Stomach smooth muscle (tissue), 2 donors: Measurements from ENCODE around the gene HLA-DOA.

Experiments used
- H3K27ac ChIP-seq: one replicate; pipeline ENCODE4 v1.7.0; 2013; ENCODE audit warnings: mild to moderate bottlenecking, low read length, inconsistent platforms
- H3K27me3 ChIP-seq, 2 donors: one replicate each; pipeline ENCODE4 v1.7.0; 2013; ENCODE audit warnings: low read length in 2 of 2; ENCODE audit not compliant: insufficient read depth in 2 of 2, control insufficient read depth in 1 of 2
- H3K36me3 ChIP-seq, 2 donors: one replicate each; pipeline ENCODE4 v1.7.0; 2013; ENCODE audit warnings: low read length in 2 of 2; ENCODE audit not compliant: control insufficient read depth in 2 of 2, insufficient read depth in 2 of 2
- H3K4me1 ChIP-seq: one replicate; pipeline ENCODE4 v1.7.0; 2013; ENCODE audit warnings: low read length; ENCODE audit not compliant: control insufficient read depth, insufficient read depth
- H3K4me3 ChIP-seq, 2 donors: one replicate each; pipeline ENCODE4 v1.7.0; 2013; ENCODE audit warnings: low read length in 2 of 2
- H3K9ac ChIP-seq, 2 donors: one replicate each; pipeline ENCODE4 v1.7.0; 2013; ENCODE audit warnings: low read length in 2 of 2, mild to moderate bottlenecking in 1 of 2
- H3K9me3 ChIP-seq, 2 donors: one replicate each; pipeline ENCODE4 v1.7.0; 2013; ENCODE audit warnings: low read length in 2 of 2; ENCODE audit not compliant: control insufficient read depth in 2 of 2
- donor health status: healthy.
- donor health status: Pancreatic carcinoma.

Gene HLA-DOA

DNA sequence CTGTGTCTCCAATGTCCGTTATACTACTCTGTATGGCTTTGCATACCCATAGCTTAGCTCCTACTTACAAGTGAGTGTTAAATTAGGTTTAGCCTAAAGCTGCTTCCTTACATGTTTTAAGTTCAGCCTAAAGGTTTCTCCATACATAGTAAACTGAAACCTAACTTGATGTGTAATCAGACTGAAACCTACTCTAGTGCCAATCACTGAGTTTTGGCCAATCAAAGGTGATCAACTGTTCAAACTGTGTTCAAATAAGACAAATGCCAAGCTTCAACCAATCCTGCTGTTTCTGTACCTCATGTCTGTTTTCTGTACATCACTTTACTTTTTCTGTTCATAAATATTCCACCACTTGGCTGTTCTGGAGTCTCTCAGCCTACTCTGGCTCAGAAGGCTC, 20.0 kb downstream of the HLA-DOA start:
- H3K9me3 ChIP-seq, result no peaks in the 10 kb centered on the region
- peaks cover 2% of the 10 kb centered on the region for H3K4me1 ChIP-seq
- no peaks in the 10 kb centered on the region for H3K36me3 ChIP-seq
- H3K27me3 ChIP-seq, result no peaks in the 10 kb centered on the region
- H3K4me3 ChIP-seq, result no peak overlapping the region
- H3K9ac ChIP-seq, result no peak overlapping the region
- no peak overlapping the region for H3K27ac ChIP-seq

DNA sequence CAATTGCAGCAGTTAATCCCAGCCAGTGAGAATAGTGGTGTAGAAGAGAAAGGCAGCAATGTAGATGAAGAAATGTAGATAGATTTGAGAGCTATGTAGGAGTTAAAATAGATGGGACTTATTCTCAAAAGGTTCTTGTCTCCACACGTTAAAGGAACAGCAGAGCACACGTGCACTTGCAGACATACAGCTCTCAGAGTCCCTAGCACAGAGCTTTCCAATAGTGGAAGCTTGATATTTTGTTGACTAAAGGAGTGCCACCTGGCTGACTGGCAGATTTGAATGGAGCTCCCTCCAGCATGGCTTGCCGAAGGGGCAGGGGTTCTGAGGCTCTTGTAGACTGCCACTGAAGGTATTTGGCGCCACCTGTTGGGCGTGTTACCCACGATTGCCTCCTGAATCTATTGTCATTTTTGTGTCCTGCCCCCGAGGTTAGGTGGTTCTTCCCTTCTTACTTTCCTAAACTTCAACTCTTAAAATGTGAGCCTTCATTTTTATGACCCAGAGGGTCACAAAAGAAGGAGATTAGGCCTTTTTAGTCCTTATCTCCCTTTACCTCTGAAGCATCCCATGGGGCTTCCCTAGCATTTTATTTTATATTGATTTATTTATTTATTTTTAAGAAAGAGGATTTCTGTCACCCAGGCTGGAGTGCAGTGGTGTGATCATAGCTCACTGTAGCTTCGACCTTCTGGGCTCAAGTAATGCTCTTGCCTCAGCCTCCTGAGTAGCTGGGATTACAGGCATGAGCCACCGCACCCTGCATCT, 24.6 kb downstream of the HLA-DOA start:
- no peaks in the 10 kb centered on the region for H3K27me3 ChIP-seq
- peaks cover 15 to 18% of the 10 kb centered on the region in 2 donors for H3K36me3 ChIP-seq
- no peak overlapping the region for H3K4me3 ChIP-seq
- peaks cover 9% of the 10 kb centered on the region for H3K4me1 ChIP-seq
- H3K9me3 ChIP-seq, result no peaks in the 10 kb centered on the region
- H3K27ac ChIP-seq, result no peak overlapping the region
- no peak overlapping the region for H3K9ac ChIP-seq

DNA sequence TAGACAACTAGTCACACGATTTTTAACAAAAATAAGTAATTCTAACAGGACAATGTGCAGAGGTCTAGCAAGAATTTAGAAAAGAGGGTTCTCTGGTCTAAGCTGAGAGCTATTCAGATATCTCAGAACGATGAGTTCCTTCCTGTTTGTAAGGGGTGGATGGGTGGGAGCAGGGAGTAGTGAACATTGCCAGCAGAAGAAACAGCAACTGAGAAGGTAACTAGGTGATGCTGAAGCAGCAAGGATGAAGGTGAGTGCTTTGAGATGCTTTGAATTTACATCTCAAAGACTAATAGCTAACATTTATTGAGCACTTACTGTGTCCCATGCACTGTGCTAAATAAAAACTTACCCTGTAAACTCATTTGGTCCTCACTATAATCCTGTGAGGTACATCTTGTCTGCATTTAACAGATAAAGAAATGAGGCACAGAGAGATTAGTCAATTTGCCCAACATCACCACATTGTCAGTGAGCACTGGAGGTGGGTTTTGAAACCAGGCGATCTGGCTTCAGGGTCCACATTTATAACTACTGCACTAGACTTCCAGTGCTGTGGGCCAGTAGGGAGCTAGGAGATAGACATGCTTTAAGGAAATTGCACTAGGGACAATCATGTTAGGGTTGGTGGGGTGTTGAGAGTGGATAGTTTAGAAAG, 25.3 kb downstream of the HLA-DOA start:
- Histone ChIP-seq H3K4me3 (no peak overlapping the region), H3K4me1 (peaks cover 9% of the 10 kb centered on the region), H3K27ac (no peak overlapping the region), H3K9me3 (no peaks in the 10 kb centered on the region), H3K9ac (no peak overlapping the region), H3K36me3 (peaks cover 21 to 25% of the 10 kb centered on the region in 2 donors), H3K27me3 (no peaks in the 10 kb centered on the region)

DNA sequence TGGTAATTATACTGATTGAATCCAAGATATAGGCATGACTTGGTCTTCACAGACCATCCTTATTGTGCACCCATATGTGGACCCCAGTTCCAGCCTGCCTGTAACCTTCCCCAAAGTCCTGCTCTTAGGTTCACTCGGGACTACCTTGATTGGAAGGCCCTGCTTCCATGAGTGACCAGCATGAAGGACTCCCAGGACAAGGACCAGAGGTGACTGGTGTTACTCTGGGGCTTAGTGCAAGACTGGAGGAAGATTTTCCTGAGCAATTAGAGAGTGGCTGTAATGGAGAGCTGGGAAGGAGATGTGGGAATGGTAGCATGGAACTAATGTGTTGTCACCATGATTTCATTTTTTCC, 25.9 kb downstream of the HLA-DOA start:
- Histone ChIP-seq H3K36me3 (peaks cover 27 to 31% of the 10 kb centered on the region in 2 donors), H3K9me3 (no peaks in the 10 kb centered on the region)

DNA sequence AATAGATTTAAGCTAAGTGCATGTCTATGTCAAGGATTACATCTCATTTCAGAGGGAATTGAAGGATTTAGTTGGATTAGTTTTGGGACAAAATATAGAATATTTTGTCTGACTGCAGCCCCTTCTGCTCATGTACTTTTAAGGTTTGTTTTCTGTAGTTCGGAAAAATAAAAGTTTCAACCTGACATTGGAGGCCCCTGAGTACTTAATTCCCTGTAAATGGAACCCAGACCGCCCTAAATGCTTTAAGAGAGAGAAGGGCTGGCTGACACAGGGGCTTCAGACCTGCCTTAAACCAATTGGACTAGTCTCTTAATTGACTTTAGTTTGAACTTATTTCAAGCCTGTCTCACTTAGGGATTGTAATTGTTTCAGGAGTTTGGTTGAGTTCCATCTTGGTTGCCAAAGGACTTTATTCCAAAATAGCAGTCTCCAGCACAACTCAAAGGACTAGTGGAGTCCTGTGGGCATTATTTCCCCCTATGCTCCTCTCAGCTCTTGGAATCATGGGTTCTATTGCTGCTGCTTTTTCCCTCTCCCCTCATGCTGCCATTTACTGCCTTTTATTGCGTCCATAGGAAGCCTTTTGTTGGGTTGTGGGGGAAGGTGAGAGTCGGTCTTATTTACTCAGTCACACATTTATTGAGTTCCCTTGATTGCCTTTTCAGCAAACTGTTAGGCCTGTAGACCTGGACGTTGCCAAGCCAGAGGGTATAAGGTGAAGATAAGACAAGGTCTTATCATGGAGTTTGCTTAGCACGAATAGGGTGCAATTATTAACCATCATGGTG, 26.5 kb downstream of the HLA-DOA start:
- Histone ChIP-seq H3K4me1 (peaks cover 12% of the 10 kb centered on the region), H3K4me3 (no peak overlapping the region), H3K9me3 (no peaks in the 10 kb centered on the region), H3K27me3 (no peaks in the 10 kb centered on the region), H3K36me3 (peaks cover 33 to 37% of the 10 kb centered on the region in 2 donors), H3K27ac (peak overlapping the region; percentile 49), H3K9ac (peak overlapping the region in 1 of 2 donors; percentile 5)

More for the DNA sequence above, 25.9 kb downstream of the HLA-DOA start:
- Histone ChIP-seq H3K27ac (peak overlapping the region; percentile 49), H3K4me3 (no peak overlapping the region), H3K9ac (no peak overlapping the region), H3K27me3 (no peaks in the 10 kb centered on the region), H3K4me1 (peaks cover 11% of the 10 kb centered on the region)

DNA sequence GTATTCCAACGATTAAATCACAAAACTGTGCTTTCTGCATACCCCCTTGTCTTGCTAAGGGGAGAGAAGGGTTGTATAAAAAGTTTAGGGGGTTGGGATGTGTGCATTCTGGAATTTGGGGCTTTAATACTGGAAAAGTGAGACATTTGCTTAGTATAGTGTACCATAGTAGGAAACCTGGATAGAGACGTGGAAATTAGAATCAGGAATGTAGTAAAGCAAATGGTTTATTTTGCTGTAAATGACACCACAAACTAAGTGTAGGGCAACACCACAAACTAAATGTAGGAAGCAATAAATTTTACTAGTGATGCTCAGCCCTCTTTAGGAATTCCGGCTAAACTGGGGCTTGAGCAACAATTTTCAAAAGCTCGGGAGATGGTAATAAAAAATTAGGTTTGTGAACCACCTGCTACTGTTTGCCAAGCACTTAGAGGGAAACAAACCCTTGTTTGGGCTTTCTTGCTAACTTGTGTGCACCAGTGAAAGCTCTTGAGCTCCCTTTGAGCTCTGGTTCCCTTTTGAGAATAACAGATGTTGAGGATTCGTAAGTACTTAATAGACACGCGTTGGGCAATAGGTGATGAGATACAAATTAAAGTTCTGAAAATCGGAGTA, 27.2 kb downstream of the HLA-DOA start:
- Histone ChIP-seq H3K4me3 (no peak overlapping the region), H3K36me3 (peaks cover 39 to 44% of the 10 kb centered on the region in 2 donors), H3K27me3 (no peaks in the 10 kb centered on the region), H3K9ac (no peak overlapping the region), H3K27ac (peak overlapping the region; percentile 49), H3K4me1 (peaks cover 18% of the 10 kb centered on the region), H3K9me3 (no peaks in the 10 kb centered on the region)

DNA sequence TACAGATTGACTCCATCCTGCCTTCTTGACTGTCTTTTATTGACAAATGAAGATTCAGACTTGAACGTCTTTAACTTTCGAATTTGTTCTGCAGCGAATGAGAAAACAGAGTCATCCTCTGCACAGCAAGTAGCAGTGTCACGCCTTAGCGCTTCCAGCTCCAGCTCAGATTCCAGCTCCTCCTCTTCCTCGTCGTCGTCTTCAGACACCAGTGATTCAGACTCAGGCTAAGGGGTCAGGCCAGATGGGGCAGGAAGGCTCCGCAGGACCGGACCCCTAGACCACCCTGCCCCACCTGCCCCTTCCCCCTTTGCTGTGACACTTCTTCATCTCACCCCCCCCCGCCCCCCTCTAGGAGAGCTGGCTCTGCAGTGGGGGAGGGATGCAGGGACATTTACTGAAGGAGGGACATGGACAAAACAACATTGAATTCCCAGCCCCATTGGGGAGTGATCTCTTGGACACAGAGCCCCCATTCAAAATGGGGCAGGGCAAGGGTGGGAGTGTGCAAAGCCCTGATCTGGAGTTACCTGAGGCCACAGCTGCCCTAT, 28.8 kb downstream of the HLA-DOA start:
- peaks cover 31% of the 10 kb centered on the region for H3K4me1 ChIP-seq
- no peak overlapping the region for H3K27ac ChIP-seq
- peaks cover 55 to 59% of the 10 kb centered on the region in 2 donors for H3K36me3 ChIP-seq

DNA sequence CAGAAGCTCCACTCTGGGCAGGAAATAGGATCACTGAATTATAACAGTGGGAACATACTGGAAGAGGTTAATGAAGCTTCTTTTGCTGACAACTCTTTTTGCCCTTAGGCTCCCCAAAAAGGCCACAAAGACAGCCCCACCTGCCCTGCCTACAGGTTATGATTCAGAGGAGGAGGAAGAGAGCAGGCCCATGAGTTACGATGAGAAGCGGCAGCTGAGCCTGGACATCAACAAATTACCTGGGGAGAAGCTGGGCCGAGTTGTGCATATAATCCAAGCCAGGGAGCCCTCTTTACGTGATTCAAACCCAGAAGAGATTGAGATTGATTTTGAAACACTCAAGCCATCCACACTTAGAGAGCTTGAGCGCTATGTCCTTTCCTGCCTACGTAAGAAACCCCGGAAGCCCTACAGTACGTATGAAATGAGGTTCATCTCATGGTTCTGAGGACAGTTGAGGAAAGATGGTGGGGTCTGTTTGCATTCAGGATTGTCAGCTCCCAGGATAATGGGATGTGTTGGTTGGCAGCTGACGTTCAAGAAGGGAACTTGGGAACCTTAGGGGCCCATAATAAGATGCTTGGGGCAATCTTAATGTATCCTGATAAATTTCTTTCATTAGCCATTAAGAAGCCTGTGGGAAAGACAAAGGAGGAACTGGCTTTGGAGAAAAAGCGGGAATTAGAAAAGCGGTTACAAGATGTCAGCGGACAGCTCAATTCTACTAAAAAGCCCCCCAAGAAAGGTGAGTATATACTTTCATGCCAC, 29.5 kb downstream of the HLA-DOA start:
- no peak overlapping the region for H3K27ac ChIP-seq
- no peaks in the 10 kb centered on the region for H3K27me3 ChIP-seq
- no peak overlapping the region for H3K4me3 ChIP-seq
- H3K9me3 ChIP-seq, result no peaks in the 10 kb centered on the region
- peaks cover 37% of the 10 kb centered on the region for H3K4me1 ChIP-seq
- peaks cover 59 to 63% of the 10 kb centered on the region in 2 donors for H3K36me3 ChIP-seq
- H3K9ac ChIP-seq, result no peak overlapping the region

More for the DNA sequence above, 28.8 kb downstream of the HLA-DOA start:
- no peak overlapping the region for H3K9ac ChIP-seq
- H3K4me3 ChIP-seq, result no peak overlapping the region
- H3K9me3 ChIP-seq, result no peaks in the 10 kb centered on the region
- no peaks in the 10 kb centered on the region for H3K27me3 ChIP-seq

DNA sequence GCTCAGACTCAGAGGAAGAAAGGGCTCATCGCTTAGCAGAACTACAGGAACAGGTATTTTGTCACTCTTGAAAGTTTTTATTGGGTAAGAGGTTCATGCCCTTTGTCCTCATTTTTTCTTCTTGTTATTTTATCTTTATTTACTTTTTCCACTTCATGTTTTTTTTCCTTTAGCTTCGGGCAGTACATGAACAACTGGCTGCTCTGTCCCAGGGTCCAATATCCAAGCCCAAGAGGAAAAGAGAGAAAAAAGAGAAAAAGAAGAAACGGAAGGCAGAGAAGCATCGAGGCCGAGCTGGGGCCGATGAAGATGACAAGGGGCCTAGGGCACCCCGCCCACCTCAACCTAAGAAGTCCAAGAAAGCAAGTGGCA, 31.5 kb downstream of the HLA-DOA start:
- Histone ChIP-seq H3K4me3 (no peak overlapping the region), H3K27ac (no peak overlapping the region), H3K27me3 (no peaks in the 10 kb centered on the region), H3K9me3 (no peaks in the 10 kb centered on the region), H3K9ac (no peak overlapping the region), H3K4me1 (peaks cover 51% of the 10 kb centered on the region), H3K36me3 (peaks cover 67 to 69% of the 10 kb centered on the region in 2 donors)
